HG02943 (cell line): ENCODE data around the gene PTGIS.

Source experiments
- ATAC-seq: cut with Tn5 transposase; IDR thresholded peaks from one replicate; pipeline ENCODE4 v1.9.1; 2021; ENCODE audit warnings: mild to moderate bottlenecking, low read depth, moderate library complexity; ENCODE audit not compliant: unreplicated experiment

PTGIS gene

GRCh38 chr20:49539481-49540231 is 28.3 kb downstream of the PTGIS start:
- ATAC-seq = no peak

GRCh38 chr20:49538950-49539349 is 29.0 kb downstream of the PTGIS start:
- no peak for ATAC-seq

GRCh38 chr20:49534255-49534712 is 33.7 kb downstream of the PTGIS start:
- ATAC-seq = no peak

GRCh38 chr20:49532285-49532946 is 35.5 kb downstream of the PTGIS start:
- ATAC-seq = no peak

- no peak for ATAC-seq
These were observed 38.5 kb downstream of the PTGIS start for GRCh38 chr20:49529470-49529869.

GRCh38 chr20:49526568-49526967 is 41.4 kb downstream of the PTGIS start:
- ATAC-seq = no peak

- ATAC-seq = no peak
These were observed 41.9 kb downstream of the PTGIS start for GRCh38 chr20:49526056-49526455.

- ATAC-seq = no peak
These were observed 44.1 kb downstream of the PTGIS start for GRCh38 chr20:49523767-49524360.

- no peak for ATAC-seq
These were observed 46.6 kb downstream of the PTGIS start for GRCh38 chr20:49521356-49521755.

- no peak for ATAC-seq
These were observed 48.1 kb downstream of the PTGIS start for GRCh38 chr20:49519777-49520359.

GRCh38 chr20:49519212-49519712 is 48.7 kb downstream of the PTGIS start:
- no peak for ATAC-seq

- ATAC-seq = no peak
These were observed 49.4 kb downstream of the PTGIS start for GRCh38 chr20:49518576-49518975.

- ATAC-seq = no peak
These were observed 50.2 kb downstream of the PTGIS start for GRCh38 chr20:49517805-49518100.

- ATAC-seq = no peak
These were observed 50.8 kb downstream of the PTGIS start for GRCh38 chr20:49516916-49517804.

- ATAC-seq = no peak
These were observed 52.4 kb downstream of the PTGIS start for GRCh38 chr20:49515586-49515985.

GRCh38 chr20:49513517-49513916 is 54.4 kb downstream of the PTGIS start:
- ATAC-seq = no peak

GRCh38 chr20:49513009-49513408 is 54.9 kb downstream of the PTGIS start:
- ATAC-seq = no peak

GRCh38 chr20:49511788-49512525 is 56.0 kb downstream of the PTGIS start:
- ATAC-seq = no peak

- ATAC-seq = no peak
These were observed 57.3 kb downstream of the PTGIS start for GRCh38 chr20:49510562-49511122.
